HG02852 (cell line): ENCODE results near the gene DNAJC7.
"Not testable (repeated sequence)": the region's sequence is repeated elsewhere in the genome, so short reads cannot be mapped to it uniquely, and the experiment has no call there.

ENCODE experiments used
- ATAC-seq: cut with Tn5 transposase; IDR thresholded peaks from one replicate; pipeline ENCODE4 v1.9.1; 2021; ENCODE audit warnings: mild to moderate bottlenecking, moderate library complexity; ENCODE audit not compliant: unreplicated experiment

Gene DNAJC7

DNA sequence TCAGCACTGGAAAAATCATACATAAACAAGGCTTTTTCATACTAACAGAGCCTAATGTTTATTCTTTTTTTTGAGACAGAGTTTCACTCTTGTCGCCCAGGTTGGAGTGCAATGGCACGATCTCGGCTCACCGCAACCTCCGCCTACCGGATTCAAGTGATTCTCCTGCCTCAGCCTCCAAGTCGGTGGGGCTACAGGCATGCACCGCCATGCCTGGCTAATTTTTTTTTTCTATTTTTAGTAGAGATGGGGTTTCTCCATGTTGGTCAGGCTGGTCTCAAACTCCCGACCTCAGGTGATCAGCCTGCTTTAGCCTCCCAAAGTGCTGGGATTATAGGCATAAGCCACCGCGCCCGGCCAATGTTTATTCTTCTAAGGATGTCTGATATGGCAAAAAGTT is 3.5 kb downstream of the DNAJC7 start:
- ATAC-seq, result not testable (repeated sequence)

DNA sequence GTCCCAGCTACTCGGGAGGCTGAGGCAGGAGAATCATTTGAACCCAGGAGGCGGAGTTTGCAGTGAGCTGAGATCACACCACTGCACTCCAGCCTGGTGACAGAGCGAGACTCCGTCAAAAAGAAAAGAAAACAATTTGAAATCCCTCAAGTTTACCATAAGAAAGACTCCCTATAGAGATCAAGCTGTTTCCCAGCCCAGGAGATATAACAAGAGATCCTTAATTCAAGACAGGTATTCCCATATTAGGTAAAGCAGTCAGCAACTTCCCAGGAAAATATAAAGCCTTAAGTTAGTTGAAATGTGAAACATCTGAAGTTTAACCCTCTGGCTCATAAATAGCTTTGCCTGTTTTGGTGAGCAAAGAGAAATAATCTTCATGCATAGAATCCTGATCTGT is 4.9 kb downstream of the DNAJC7 start:
- ATAC-seq, result not testable (repeated sequence)

DNA sequence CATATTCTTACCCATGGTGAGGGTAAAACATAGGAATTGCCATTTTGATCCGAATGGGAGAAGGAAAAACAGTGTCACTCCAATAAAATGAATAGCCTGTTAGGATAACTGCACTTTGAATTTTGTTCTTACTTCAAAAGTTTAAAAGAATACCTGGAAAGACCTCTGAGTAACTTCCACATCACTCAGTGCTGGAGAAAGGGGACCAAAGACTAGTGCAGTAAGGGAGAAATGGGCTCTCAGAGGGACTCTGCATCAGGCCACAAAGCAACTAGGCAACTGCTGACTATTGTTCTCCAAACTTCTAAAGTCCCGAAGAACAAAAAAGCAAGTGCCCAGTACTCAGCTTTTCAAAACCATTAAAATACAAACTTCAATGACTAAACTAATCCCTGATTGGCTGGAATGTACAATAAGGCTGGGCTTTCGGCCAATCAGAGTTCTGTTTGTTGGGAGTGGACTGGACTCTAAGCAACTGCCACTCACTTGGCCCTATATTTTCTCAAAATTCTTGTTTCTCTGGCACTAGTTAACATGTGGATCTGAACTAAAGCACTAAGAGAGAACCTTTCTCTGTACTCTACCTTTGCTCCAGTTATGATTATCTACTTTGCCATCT is 6.2 kb downstream of the DNAJC7 start:
- no peak for ATAC-seq

DNA sequence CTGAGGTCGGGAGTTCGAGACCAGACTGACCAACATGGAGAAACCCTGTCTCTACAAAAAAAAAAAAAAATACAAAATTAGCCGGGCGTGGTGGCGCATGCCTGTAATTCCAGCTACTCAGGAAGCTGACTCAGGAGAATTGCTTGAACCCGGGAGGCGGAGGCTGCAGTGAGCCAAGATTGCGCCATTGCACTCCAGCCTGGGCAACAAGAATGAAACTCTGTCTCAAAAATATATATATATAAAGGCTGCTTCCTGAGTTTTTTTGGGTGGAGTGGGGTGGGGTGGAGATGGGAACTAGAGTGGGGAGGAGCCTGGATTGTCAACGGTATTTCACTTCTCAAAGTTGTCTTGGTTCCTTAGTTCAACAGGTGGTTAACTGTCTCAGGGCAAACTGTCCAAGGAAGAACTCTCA is 7.0 kb downstream of the DNAJC7 start:
- ATAC-seq, result not testable (repeated sequence)

DNA sequence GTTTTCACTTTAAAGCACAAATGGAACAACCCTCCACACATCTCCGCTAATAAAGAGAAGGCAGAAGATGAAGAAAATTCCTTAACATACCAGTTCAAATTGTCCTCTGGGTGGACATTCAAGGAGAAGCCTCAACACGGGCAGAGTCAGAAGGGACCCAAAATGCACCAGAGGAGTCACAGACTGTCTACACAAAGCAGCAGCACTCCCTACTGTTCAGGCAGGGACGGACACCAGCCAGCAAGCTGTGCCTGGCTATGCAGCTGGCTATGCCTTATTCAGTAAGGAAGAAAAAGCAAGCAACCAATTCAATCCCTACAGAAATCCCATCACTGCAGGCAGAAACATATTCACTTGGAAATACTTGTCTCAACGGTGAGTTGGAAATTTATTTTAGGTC is 8.1 kb downstream of the DNAJC7 start:
- ATAC-seq, result no peak

DNA sequence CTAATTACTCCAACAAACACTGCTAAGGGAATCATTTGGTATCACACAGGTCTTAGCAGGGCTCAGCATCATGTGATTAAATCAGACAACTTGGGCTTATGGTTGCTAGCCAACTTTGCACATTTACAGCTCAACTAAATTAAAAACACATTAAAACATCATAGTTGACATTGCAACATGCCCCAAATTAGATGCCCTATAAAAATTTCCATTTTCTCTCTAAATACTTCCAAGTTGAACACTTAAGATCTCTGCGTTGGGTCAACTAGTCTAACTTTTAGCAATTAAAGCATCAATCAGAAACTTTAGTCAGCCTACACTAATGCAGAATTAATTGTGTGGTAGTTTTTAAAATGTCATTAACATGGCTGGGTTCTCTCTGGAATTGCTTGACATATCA is 12.1 kb downstream of the DNAJC7 start:
- ATAC-seq, result no peak

DNA sequence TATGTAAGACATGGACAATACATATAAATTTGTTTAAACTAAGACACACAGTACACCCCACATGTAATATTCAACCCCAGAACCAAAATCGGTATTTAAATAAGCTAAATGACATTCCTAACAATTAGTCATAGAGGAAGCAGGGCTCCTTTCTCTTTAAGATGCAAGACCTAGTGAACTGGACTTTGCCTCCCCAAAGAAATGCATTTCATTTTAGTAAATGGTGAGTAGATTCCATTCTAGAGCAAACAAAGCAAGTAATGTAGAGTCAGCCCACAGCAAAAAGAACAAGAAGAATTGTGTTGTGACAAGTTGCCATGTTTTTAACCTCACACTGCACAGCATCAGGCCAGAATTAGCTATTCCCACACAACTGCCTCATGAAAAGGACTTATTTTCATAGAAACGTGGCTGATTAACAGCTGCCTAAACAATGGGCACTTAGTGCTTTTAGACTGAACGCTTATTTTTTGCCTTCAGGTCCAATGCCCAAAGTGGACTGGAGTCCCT is 14.4 kb downstream of the DNAJC7 start:
- ATAC-seq, result no peak

DNA sequence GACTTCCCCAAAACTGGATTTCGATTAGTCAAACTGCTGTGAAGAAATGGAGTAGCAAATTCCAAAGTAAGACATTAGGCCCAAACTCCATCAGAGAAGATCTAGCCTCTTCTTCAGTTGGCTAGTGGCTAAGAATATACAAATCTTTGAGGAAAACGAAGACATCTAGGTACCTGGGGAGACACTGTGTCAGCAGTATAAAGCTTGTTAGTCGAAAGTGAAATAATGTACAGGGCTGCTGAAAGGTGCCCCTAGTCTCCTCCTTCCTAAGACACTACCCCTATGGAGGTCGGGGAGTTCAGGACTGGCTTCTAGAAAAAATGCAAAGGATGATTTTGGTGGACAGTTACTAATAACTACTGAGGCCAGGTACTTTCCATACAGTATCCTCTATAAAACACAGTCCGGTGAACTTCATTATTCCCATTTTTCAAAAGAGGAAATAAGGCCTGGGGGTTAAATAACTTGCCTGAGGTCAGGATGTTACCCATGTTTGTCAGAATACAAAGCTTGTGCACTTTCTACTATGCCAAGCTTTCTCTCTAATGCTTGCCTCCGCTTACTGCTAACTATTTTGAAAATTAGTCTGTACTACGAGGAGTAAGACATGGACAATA is 15.0 kb downstream of the DNAJC7 start:
- no peak for ATAC-seq

DNA sequence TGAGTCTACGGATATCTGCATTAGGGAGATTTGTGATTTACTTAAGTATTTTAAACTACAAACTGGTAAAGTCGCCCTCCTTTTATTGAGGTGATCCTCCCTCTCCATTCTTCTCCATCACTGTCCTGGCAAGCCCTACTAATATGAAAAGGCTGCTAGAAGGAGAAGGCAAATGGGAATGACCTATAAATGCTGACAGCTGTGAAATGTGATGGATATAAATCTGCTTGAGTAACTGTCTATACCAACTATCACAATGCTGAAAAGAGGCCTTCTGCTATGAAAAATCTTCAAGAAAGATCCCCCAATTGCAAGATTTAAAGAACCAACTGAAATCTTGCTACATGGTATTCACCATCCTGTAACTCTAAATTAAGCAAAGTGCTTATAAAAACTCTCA is 15.5 kb downstream of the DNAJC7 start:
- ATAC-seq, result no peak

DNA sequence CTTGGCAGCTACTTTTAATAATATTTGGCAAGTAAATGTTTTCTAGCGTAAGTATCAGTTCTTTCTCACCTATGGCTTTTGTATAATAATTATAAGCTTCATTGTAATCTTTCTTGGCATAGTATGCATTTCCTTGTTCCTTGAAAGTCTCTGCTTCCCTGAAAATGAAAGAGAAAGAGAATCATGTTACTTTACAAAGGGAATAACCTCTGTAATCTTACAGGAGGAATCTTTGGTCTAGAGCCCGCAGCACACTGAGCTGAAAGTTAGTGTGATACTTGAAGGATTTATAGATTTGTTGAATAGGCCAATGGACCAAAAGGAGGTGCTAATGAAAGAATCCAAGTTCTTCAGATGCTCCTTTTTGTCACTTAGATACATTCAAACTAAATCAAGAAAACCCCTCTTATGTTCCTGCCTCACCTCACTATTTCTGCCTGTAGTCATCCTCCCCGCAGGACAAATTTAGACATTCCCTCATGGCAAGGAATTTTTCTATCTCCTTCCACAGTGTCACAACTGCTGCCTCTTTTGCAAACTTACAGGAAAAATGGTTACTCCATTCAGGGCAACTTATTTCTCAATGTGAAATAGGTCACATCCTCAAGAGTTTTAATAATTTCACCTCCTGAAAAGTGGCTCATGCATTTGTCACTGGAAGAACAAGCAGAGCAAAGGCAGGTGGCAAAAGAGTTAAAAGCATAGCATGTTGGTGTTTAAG is 16.7 kb downstream of the DNAJC7 start:
- ATAC-seq, result no peak

DNA sequence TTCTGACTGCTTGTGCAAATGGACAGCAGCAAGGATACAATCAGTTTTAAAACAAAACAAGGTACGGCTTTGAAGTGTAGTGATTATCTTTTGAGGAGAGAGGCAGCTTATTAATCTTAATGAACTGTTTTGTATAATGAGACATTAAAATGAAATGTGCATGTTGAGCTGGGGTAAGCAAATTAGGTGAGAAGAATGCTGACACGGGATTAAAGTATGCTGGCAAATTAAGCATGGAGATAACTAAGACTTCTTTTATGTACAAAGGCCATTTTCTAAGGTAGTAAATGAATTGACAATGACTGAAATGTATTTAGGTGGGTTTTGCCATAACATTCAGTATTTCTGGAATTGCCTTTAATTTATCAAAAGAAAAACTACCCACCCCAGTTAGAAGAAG is 18.7 kb downstream of the DNAJC7 start:
- no peak for ATAC-seq

DNA sequence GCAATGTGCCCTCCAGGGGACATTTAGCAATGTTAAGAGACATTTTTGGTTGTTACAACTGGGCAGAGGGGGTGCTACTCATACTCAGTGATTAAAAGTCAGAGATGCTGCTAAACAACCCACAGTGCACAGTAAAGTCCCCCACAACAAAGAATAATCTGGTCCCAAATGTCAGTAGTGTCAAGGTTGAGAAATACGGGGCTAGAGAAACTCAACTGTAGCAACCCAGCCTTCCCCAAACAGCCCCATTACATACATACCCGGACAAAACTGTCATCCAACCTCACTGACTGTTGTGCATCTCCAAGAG is 20.4 kb downstream of the DNAJC7 start:
- no peak for ATAC-seq

DNA sequence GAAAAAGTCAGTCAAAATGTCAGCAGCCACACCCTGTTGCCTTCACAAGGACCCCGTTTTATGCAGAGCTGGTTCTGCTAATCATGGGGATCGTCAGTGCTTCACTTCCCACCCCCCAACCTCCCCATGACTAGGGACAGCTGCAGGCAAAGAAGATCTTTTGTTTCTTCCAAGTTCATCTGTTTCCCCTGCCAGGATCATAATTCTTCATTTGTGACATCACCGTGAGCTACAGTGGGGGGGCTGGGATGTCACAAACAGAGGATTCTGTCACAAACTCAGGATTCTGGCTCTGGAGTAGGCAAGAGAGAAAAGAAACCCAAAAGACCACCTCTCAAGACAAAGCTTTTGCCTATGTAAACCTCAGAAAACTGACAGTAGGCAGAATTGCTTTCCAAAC is 24.7 kb downstream of the DNAJC7 start:
- ATAC-seq, result no peak

DNA sequence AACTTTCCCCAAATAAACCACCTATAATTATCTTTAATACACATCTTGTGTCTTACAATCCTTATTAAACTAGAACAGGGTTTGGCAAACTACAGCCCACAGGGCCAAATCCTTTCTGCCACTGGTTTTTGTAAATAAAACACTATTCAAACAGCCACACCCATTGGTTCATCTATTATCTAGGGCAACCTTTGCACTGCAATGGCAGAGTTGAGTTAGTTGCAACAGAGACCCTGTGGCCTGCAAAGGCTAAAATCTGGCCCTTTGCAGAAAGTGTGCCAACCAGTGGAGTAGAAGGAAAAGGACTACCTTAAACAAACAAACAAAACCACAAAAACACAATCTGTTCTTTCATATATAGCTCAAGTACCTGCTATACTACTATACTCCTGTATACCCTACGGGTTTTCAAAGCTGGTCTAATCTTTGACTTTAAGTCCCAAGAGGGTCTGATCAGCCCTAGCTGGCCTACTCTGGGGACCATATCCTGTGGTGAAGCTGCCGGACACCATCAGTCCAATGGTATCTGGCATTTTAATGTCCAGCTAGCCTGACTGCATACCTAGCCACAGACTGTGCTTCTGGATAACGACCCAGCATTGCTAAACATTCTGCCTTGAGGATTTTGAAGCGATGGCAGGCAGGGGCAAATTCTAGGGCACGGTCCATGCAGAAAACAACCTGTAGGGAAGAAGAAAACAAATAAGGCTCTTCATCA is 27.4 kb downstream of the DNAJC7 start:
- no peak for ATAC-seq

DNA sequence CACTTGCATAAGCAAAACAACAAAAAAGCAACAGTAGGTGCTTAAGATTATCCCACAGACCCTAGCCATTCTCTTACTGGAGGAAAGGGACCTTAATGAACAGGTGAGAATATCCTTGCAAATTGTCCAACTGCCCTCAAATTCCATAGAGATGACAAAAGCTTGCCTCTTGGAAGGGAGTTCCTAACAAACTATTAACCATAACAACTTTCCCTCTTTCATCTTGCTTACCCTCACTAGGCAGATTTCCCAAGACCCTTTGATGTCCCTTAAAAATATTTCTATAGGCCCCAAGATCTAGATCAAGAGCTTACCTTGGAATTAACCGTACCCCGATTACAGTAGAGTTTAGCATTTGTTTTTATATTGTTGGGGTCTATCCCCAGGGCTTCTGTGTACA is 28.8 kb downstream of the DNAJC7 start:
- ATAC-seq, result no peak

DNA sequence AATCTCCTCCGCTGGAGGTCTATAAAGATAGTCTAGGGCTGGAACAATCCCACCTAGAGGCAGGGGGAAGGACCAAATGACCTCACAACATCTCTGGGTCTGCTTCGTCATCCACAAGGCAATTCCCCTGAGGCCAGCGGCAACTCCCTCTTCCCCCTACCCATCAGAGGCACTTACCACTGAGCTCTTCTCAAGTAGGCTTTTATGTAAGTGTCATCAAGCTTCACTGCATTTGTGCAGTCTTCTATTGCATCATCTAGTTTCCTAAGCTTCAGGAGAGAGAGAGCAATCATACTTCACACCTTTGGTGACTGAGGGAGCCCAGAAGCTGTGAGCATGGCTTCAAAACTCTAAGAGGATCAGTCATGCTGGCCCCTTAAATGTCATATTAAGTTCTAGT is 29.6 kb downstream of the DNAJC7 start:
- ATAC-seq, result no peak

DNA sequence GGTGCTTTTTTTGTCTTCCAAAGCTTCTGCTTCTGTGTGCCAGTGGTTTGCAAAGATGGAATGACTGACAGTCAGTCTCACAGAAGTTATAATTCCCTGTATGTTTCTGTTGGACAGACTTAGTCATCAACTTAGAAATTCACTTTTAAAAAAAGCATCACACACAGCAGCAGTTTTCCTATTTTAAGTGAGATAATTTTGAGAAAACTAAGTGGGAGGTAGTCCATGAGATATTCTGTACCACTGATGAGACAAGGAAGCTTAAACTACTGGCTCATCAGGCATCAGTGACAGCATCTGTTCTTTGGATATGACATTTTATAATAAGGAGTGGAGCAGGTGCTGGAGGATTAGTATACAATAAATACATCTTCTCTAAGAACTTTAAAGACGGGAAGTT is 30.6 kb downstream of the DNAJC7 start:
- no peak for ATAC-seq

DNA sequence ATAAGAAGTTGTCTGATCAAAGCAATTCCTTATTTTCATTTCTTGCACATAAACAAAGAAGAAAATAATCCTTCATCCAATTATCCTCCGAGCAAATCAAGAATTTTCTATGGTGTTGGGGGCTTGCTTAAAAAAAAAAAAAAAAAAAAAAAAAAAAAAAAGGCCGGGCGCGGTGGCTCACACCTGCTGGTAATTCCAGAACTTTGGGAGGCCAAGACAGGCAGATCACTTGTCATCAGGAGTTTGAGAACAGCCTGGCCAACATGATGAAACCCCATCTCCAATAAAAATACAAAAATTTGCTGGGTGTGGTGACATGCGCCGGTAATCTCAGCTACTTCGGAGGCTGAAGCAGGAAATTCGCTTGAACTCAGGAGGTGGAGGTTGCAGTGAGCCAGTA is 31.3 kb downstream of the DNAJC7 start:
- no peak for ATAC-seq

DNA sequence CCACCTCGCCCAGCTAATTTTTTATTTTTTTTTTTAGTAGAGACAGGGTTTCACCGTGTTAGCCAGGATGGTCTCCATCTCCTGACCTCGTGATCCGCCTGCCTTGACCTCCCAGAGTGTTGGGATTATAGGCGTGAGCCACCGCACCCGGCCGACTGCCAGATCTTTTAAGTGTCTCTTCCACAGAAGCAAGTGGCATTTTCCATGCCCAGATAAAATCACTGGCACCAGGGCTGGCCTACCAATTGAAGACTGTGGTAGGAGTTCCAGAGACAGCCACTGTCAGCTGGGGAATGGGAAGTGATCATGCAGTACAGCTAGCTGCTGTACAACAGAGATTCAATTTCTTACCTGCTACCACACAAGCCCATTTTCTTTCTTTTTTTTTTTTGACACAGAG is 32.8 kb downstream of the DNAJC7 start:
- ATAC-seq, result no peak

DNA sequence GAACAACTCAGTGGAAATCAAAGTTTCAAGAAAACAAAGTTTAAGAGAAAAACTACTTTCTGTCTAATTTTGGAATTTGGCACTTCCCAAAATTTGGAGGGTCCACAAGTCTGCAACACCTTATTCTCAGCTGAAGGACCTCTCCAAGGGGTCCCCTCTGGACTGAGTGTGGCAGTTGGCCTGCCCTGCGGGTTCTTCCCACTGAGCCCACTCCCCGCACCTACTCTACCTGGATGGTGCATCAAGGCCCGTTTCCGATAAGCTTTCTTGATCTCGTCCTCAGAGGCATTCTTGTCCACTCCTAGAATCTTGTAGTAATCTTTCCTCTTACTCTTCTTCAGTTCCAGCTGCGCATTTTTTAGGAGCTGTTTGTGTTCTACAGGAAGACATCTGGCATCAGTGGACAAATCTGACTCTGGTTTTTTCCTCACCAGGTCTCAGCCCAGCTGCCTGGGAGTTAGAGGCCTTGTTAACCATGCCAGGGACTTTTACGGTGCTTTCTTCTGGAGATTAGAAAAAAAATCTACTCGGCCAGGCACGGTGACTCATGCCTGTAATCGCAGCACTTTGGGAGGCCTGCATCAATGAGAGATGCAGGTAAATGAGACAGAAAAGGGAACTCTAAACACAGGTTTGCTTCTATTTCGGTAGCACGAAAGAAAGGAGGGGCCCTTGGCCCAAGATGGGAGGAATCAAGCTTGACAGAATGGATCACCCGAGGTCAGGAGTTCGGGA is 35.0 kb downstream of the DNAJC7 start:
- ATAC-seq, result no peak

DNA sequence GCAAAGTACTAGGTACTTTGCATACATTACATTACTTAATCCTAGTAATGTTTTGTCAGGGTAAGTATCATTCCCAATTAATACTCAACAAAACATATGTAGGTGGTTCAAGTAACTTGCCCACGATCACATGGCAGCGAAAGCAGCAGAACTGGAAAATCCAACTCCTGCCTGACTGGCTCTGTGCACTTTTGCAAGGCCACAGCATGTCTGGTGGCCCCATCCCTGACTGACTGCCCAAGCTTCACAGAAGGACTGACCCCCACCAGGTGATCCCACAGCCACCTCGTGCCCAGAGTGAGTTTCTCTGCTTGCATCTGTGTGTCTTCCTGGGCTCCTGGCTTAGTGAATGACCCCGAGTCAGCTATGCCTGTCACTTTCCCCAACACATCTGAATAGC is 39.2 kb downstream of the DNAJC7 start:
- no peak for ATAC-seq
